Testis (tissue), 2 donors: ENCODE results near the gene PRR15.

ENCODE experiments used
- CTCF ChIP-seq, 3 experiments: fragments of 450-650 bp in 2 of 3; fragments of 200-600 bp in 1 of 3; sonication (generic) in 1 of 3; IDR thresholded peaks; one replicate each; pipeline ENCODE4 v1.5.1; 2016 to 2019; ENCODE audit warnings: antibody characterized with exemption in 3 of 3, mild to moderate bottlenecking in 2 of 3, moderate library complexity in 1 of 3
- POLR2A ChIP-seq: fragments of 450-650 bp; IDR thresholded peaks from one replicate; pipeline ENCODE4 v1.6.1; 2017; ENCODE audit warnings: antibody characterized with exemption, mild to moderate bottlenecking, moderate library complexity

GRCh38 chr7:29518616-29519015 lies 45.0 kb upstream of the PRR15 start:
- TF ChIP-seq CTCF (IDR thresholded peaks at IDR 0.05) (no peak), POLR2A (no peak)
